DOHH2 (cell line): ENCODE data around the gene CUL3.

Experiments used
- H3F3A ChIP-seq: fragments of 200-600 bp; sonication (generic), shearing (Covaris generic); 2 replicates; pipeline ENCODE4 v1.6.0; 2016; ENCODE audit warnings: antibody characterized with exemption, mild to moderate bottlenecking; ENCODE audit not compliant: control insufficient read depth, insufficient read depth
- H3K27ac ChIP-seq: fragments of 200-600 bp; sonication (generic); 2 replicates; pipeline ENCODE4 v1.5.1; 2014; ENCODE audit warnings: low read depth, mild to moderate bottlenecking, low read length, moderate library complexity
- H3K27me3 ChIP-seq: fragments of 200-600 bp; sonication (generic); 2 replicates; pipeline ENCODE4 v1.6.1; 2014; ENCODE audit warnings: mild to moderate bottlenecking, low read length, mixed read lengths; ENCODE audit not compliant: control insufficient read depth
- H3K36me3 ChIP-seq: fragments of 200-600 bp; sonication (generic); 2 replicates; pipeline ENCODE4 v1.6.1; 2014; ENCODE audit warnings: mild to moderate bottlenecking, low read length, moderate library complexity, mixed read lengths; ENCODE audit not compliant: control insufficient read depth
- H3K4me1 ChIP-seq: fragments of 200-600 bp; sonication (generic); 2 replicates; pipeline ENCODE4 v1.6.1; 2014; ENCODE audit warnings: mild to moderate bottlenecking, low read length, mixed read lengths; ENCODE audit not compliant: control insufficient read depth
- H3K4me2 ChIP-seq: fragments of 200-600 bp; sonication (generic); 2 replicates; pipeline ENCODE4 v1.6.0; 2014; ENCODE audit warnings: mild to moderate bottlenecking, low read length, moderate library complexity
- H3K4me3 ChIP-seq: fragments of 200-600 bp; sonication (generic); 2 replicates; pipeline ENCODE4 v1.5.1; 2014; ENCODE audit warnings: mild to moderate bottlenecking, low read length, mixed read lengths
- H3K79me2 ChIP-seq: fragments of 200-600 bp; sonication (generic); 2 replicates; pipeline ENCODE4 v1.6.1; 2014; ENCODE audit warnings: mild to moderate bottlenecking, low read length, mixed read lengths; ENCODE audit not compliant: control insufficient read depth
- H3K9me2 ChIP-seq: fragments of 200-600 bp; sonication (generic); replicated peaks from 2 replicates; pipeline ENCODE4 v1.6.1; 2014; ENCODE audit warnings: mild to moderate bottlenecking, low read length, mixed read lengths; ENCODE audit not compliant: control insufficient read depth
- H3K9me3 ChIP-seq: fragments of 200-600 bp; sonication (generic); 2 replicates; pipeline ENCODE4 v1.6.1; 2014; ENCODE audit warnings: antibody characterized with exemption, low read length, mixed read lengths; ENCODE audit not compliant: control insufficient read depth, insufficient read depth
- H4K20me1 ChIP-seq: fragments of 200-600 bp; sonication (generic); 2 replicates; pipeline ENCODE4 v1.6.0; 2014; ENCODE audit warnings: low read depth, mild to moderate bottlenecking, antibody characterized with exemption, low read length, moderate library complexity; ENCODE audit not compliant: control insufficient read depth, insufficient read depth
- EZH2phosphoT487 ChIP-seq: fragments of 200-600 bp; sonication (generic); IDR thresholded peaks from 2 replicates; pipeline ENCODE4 v1.6.1; 2017; ENCODE audit warnings: borderline replicate concordance, mild to moderate bottlenecking, antibody characterized with exemption, low read length, moderate library complexity, mixed read lengths
- TF ChIP-seq, protein P1 (sequence below): fragments of 200-600 bp; sonication (generic); IDR thresholded peaks from one replicate; pipeline ENCODE4 v1.5.1; 2014; ENCODE audit warnings: antibody characterized with exemption, mild to moderate bottlenecking, low read depth, low read length; ENCODE audit not compliant: poor library complexity, severe bottlenecking

The CUL3 gene

DNA sequence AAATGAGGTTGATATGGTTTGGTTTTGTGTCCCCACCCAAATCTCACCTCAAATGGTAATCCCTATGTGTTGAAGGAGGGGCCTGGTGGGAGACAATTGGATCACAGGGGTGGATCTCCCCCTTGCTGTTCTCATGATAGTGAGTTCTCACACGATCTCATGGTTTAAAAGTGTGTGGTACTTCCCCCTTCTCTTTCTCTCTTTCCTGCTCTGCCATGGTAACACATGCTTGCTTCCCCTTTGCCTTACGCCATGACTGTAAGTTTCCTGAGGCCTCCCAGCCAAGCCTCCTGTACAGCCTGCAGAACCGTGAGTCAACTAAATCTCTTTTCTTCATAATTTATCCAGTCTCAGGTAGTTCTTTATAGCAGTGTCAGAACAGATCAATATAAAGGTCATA lies 158.5 kb downstream of the CUL3 start:
- no peaks in the 10 kb centered on the region for H3K79me2 ChIP-seq
- H3F3A ChIP-seq: no peaks in the 10 kb centered on the region
- H3K4me3 ChIP-seq: no peak overlapping the region
- H3K4me1 ChIP-seq: no peaks in the 10 kb centered on the region
- no peak overlapping the region for H3K27ac ChIP-seq
- TF ChIP-seq, protein P1, sequence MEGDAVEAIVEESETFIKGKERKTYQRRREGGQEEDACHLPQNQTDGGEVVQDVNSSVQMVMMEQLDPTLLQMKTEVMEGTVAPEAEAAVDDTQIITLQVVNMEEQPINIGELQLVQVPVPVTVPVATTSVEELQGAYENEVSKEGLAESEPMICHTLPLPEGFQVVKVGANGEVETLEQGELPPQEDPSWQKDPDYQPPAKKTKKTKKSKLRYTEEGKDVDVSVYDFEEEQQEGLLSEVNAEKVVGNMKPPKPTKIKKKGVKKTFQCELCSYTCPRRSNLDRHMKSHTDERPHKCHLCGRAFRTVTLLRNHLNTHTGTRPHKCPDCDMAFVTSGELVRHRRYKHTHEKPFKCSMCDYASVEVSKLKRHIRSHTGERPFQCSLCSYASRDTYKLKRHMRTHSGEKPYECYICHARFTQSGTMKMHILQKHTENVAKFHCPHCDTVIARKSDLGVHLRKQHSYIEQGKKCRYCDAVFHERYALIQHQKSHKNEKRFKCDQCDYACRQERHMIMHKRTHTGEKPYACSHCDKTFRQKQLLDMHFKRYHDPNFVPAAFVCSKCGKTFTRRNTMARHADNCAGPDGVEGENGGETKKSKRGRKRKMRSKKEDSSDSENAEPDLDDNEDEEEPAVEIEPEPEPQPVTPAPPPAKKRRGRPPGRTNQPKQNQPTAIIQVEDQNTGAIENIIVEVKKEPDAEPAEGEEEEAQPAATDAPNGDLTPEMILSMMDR: no peak
- no peak for TF ChIP-seq EZH2phosphoT487
- peaks cover 7% of the 10 kb centered on the region for H3K9me3 ChIP-seq
- H3K9me2 ChIP-seq: no peaks in the 10 kb centered on the region
- H3K27me3 ChIP-seq: no peaks in the 10 kb centered on the region
- H3K4me2 ChIP-seq: no peak overlapping the region
- no peaks in the 10 kb centered on the region for H4K20me1 ChIP-seq
- H3K36me3 ChIP-seq: no peaks in the 10 kb centered on the region

GRCh38 chr2:224421065-224421464 lies 164.1 kb downstream of the CUL3 start:
- H3K27me3 ChIP-seq: no peaks in the 10 kb centered on the region
- H3K9me2 ChIP-seq: no peaks in the 10 kb centered on the region
- H3K9me3 ChIP-seq: no peaks in the 10 kb centered on the region
- no peak overlapping the region for H3K4me3 ChIP-seq
- H3K4me1 ChIP-seq: no peaks in the 10 kb centered on the region
- H4K20me1 ChIP-seq: no peaks in the 10 kb centered on the region
- H3K27ac ChIP-seq: no peak overlapping the region
- H3K4me2 ChIP-seq: no peak overlapping the region
- TF ChIP-seq, protein P1: no peak
- no peak for TF ChIP-seq EZH2phosphoT487
- no peaks in the 10 kb centered on the region for H3F3A ChIP-seq
- H3K36me3 ChIP-seq: no peaks in the 10 kb centered on the region
- no peaks in the 10 kb centered on the region for H3K79me2 ChIP-seq
